ENCODE results near the gene SRSF12.
"Not testable (repeated sequence)": the region's sequence is repeated elsewhere in the genome, so short reads cannot be mapped to it uniquely, and the experiment has no call there.

SRSF12 gene

GRCh38 chr6:89071036-89071435, 46.8 kb downstream of the SRSF12 start:
- no peak for DNase-seq (ENCODE audit: low spot score)

DNA sequence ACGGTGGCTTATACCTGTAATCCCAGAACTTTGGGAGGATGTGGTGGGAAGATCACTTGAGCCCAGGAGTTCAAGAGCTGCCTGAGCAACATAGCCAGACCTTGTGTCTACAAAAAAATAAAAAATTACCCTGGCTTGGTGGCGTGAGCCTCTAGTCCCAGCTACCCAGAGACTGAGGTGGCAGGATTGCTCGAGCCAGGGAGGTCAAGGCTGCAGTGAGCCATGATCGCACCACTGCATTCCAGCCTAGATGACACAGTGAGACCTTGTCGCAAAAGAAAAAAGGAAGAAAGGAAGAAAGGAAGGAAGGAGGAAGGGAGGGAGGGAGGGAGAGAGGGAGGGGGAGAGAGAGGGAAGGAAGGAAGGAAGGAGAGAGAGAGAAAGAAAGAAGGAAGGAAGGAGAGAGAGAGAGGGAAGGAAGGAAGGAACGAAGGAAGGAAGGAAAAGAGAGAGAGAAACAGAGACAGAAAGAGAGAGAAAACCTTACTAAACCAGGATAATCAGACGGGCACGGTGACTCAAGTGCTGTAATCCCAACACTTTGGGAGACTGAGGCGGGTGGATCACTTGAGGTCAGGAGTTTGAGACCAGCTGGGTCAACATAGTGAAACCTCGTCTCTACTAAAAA, 48.2 kb downstream of the SRSF12 start:
- DNase-seq (ENCODE audit: low spot score), result no peak

GRCh38 chr6:89068695-89069094, 49.2 kb downstream of the SRSF12 start:
- no peak for DNase-seq (ENCODE audit: low spot score)

DNA sequence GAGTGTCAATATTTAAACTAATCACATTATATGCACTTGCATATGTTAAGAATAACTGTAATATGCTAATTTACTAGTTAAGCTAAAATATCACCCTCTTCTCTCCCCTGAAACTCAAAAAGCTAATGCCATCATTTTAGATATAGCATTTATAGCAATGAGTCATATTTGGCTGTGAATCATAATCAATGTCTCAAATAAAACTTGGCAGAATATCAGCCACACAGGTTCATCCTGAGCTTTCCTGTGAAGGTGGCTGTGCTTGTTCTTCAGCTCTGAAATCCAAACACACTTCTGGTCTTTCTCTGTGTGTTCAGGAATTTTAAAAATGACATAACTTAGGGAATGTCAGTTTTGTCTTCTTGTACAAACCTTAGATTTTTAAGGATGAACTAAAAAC, 50.1 kb downstream of the SRSF12 start:
- peak; percentile 49 for DNase-seq (ENCODE audit: low spot score)

DNA sequence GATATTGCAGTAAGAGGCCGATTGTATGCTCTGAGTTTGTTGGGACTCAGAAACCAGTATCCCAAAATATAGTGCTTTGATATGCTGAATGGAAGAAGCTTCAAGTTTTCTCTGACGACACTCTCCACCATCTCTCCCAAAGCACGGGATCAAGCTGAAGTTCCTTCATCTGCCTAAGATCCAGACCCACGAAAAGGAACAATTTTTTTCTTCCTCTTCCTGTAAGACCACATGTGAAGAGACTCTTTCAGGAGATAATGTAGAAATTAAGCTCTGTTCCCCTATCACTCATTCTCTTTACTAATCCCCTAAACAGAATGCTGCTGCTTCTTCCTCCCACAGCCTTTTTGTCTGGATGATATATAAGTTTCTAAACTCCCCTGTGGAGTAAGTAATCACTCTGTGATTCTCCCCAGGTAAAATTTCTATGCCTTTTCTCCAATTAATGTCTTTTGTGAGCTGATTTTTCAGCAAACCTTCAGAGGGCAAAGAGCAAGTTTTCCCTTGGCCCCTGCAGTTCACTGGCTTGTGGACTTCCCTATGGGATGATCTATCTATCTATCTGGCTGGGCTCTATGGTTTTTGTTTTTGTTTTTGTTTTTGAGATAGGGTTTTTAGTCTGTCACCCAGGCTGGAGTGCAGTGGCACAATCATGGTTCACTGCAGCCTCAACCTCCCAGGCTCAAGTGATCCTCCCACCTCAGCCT, 50.8 kb downstream of the SRSF12 start:
- peak; percentile 34 for DNase-seq (ENCODE audit: low spot score)

- not testable (repeated sequence) for DNase-seq (ENCODE audit: low spot score)
These were observed 51.8 kb downstream of the SRSF12 start for GRCh38 chr6:89066121-89066520.

GRCh38 chr6:89064931-89065330, 52.9 kb downstream of the SRSF12 start:
- DNase-seq (ENCODE audit: low spot score), result not testable (repeated sequence)

DNA sequence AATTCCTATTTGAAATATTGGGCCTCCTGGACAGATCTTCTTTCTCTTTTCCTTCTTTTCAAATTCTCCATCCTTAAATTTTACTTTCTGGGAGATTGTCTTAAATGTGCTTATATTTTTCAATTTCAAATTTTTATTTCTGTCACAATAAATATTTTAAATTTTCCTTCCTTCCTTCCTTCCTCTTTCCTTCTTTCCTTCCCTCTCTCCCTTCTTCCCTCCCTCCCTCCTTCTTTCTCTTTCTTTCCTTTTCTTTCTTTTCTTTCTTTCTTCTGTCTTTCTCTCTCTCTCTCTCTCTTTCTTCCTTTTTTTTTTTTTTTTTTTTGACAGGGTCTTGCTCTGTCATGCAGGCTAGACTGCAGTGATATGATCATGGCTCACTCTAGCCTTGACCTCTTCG, 54.0 kb downstream of the SRSF12 start:
- no peak for DNase-seq (ENCODE audit: low spot score)

DNA sequence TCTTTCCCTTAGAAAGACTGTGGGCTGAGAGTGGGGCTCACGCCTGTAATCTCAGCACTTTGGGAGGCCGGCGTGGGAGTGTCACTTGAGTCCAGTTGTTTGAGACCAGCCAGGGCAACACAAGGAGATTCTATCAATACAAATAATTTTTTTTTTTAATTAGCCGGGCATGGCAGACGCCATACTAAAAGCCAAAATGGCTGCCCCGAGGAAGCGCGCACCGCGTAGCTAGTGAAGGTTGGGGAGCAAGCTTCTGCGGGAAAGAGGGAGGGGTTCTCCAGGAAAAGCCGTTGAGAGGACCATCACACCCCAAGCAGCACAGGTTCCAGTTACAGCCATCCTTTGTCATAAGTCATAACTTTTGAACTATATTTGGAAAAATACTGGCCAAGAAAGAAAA, 58.6 kb downstream of the SRSF12 start:
- DNase-seq (ENCODE audit: low spot score), result no peak

DNA sequence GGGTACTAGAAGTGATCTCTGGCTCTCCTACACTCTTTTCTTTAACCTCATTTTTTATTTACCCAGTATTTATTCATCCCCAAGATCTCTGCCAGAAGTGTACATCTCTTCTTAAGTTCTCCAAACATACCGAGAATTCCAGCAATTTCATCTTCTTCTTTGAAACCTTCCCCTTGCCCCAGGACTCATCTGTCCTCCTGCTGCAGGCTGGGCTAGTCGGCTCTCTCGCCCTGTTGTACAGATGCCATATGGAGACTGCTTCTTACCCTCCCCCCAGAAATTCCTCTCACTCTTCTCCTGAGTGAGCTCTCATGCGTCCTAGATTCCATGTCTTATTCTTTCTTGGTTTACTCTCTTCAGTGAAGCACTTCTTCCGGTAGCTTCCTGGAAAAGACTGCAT, 59.2 kb downstream of the SRSF12 start:
- DNase-seq (ENCODE audit: low spot score), result no peak

DNA sequence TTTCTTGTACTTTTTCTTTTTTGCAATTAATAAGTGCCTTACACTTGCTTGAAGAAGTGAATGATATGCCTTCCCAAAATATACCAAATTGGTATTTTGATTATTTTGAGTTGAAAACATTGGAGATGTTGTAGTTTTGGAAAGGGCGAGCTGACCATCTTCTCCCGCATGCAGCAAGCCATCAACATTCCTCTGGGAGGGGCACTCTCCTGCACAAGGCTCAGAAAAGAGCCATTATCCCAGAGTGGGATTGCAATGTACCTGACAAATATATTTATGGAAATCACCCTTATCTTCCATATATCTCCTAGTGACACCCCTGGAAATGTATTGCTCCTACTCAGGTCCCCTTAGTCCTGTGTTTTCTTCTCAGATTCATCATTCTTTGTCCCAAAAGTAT, 60.1 kb downstream of the SRSF12 start:
- DNase-seq (ENCODE audit: low spot score), result no peak

GRCh38 chr6:89054208-89054607, 63.7 kb downstream of the SRSF12 start:
- no peak for DNase-seq (ENCODE audit: low spot score)

- DNase-seq (ENCODE audit: low spot score), result no peak
These were observed 66.2 kb downstream of the SRSF12 start for GRCh38 chr6:89051676-89052075.

- DNase-seq (ENCODE audit: low spot score), result no peak
These were observed 67.2 kb downstream of the SRSF12 start for GRCh38 chr6:89050697-89051096.

- no peak for DNase-seq (ENCODE audit: low spot score)
These were observed 67.7 kb downstream of the SRSF12 start for GRCh38 chr6:89050155-89050554.

GRCh38 chr6:89048985-89049384, 68.9 kb downstream of the SRSF12 start:
- no peak for DNase-seq (ENCODE audit: low spot score)

DNA sequence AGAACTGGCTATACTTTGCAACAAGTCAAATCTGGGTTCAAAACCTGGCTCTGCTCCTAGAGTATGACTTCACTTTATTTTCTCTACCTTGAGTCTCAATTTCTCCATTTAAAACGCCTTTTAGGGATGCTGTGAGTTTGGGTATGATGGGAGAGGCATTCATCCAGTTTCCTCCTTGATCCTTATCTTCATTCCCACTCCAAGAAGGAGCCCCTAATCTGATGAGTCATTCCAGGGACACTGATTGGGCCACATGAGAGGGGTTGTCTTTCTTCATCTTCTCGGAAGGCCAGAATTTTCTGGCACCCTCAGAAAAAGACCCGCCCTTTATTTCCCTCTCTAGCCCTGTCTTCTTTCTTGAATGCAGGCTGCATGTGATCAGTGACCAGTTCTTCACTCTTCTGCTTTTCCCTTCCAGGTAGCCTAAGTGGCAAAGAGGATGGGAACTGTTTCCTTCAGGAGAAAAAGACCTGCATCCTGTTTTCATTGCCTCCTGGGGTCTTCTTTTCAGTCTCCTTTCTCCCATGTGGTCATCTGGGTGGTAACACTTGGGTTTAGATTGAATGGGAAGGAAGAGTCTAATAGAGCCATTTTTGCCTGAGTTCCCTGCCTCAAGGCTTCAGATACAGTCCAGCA, 69.5 kb downstream of the SRSF12 start:
- no peak for DNase-seq (ENCODE audit: low spot score)

DNA sequence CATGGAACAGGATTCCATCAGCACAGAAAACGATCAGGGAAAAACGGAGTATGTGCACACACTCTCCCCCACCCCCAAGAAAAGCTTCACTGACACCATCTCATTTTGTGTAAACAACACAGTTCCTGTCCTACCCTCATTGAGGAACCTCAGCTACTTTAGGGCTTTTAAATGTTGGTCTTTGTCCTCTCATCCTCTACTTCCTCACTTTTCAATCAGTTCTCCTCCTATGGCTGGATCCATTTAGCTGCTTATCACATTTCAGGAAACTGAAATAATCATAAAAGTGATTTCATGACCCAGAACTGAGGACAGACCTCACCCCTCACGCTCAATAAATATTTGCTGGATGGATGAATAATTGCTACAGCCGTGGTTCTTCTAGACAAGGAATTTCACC, 70.4 kb downstream of the SRSF12 start:
- DNase-seq (ENCODE audit: low spot score), result no peak
